B cell (primary cell): Measurements from ENCODE around the gene TRIM65. TPM values are rescaled to one million over a fixed set of nuclear protein-coding genes. Genes with fewer than 3 reads are reported as not detected.

Experiments
- ATAC-seq: fragments of 200-7000 bp; cut with Tn5 transposase; one replicate; pipeline ENCODE4 v1.10.0; 2021; ENCODE audit warnings: low read depth, mild to moderate bottlenecking, moderate number of reproducible peaks, moderate library complexity
- CTCF ChIA-PET: fragments of 350-600 bp; sonication (Branson Sonifier 250); formaldehyde crosslinking; loops from one replicate; lab custom pipeline; 2021; ENCODE audit warnings: antibody characterized with exemption, inconsistent platforms; lab: Charles Lee
- POLR2A ChIA-PET: fragments of 350-600 bp; sonication (Branson Sonifier 250); formaldehyde crosslinking; loops from one replicate; lab custom pipeline; 2021; ENCODE audit warnings: antibody characterized with exemption; lab: Charles Lee
- DNase-seq: peaks from one replicate; pipeline ENCODE4 v3.0.0; 2013
- H2AFZ ChIP-seq: 2 replicates; pipeline ENCODE4 v1.6.1; 2012; ENCODE audit warnings: mild to moderate bottlenecking, low read depth, low read length; ENCODE audit not compliant: insufficient read depth, poor library complexity, severe bottlenecking
- H3K27ac ChIP-seq, 2 donors: 1 replicate in 1 of 2; 2 replicates in 1 of 2; pipeline ENCODE4 v1.5.1; 2012 to 2013; ENCODE audit warnings: low read length in 2 of 2, mild to moderate bottlenecking in 2 of 2, moderate library complexity in 1 of 2
- H3K27me3 ChIP-seq, 4 experiments: fragments of 200-600 bp in 1 of 4; sonication (generic) in 1 of 4; replicated peaks in 1 of 4; 1 replicate in 2 of 4; 2 replicates in 2 of 4; pipeline versions ENCODE4 v1.6.1 to v1.7.0; 2013 to 2016; ENCODE audit warnings: low read length in 3 of 4, mild to moderate bottlenecking in 2 of 4, mixed read lengths in 1 of 4, moderate library complexity in 1 of 4; ENCODE audit not compliant: insufficient read depth in 4 of 4, control insufficient read depth in 3 of 4; ENCODE audit errors: control extremely low read depth in 1 of 4
- H3K36me3 ChIP-seq, 2 experiments: replicated peaks in 1 of 2; 1 replicate in 1 of 2; 2 replicates in 1 of 2; pipeline versions ENCODE4 v1.6.1 to v1.7.1; 2013; ENCODE audit warnings: low read length in 1 of 2; ENCODE audit not compliant: insufficient read depth in 2 of 2, control insufficient read depth in 1 of 2; ENCODE audit errors: control extremely low read depth in 1 of 2, extremely low read depth in 1 of 2
- H3K4me1 ChIP-seq, 2 donors: fragments of 200-600 bp in 1 of 2; sonication (generic) in 1 of 2; 1 replicate in 1 of 2; 2 replicates in 1 of 2; pipeline versions ENCODE4 v1.5.1 to v1.6.1; 2013 to 2017; ENCODE audit warnings: low read length in 2 of 2; ENCODE audit not compliant: control insufficient read depth in 2 of 2, insufficient read depth in 2 of 2
- H3K4me2 ChIP-seq: replicated peaks from 2 replicates; pipeline ENCODE3; 2012; ENCODE audit warnings: mild to moderate bottlenecking, low read depth, low read length; ENCODE audit not compliant: poor library complexity, severe bottlenecking
- H3K4me3 ChIP-seq, 5 experiments: fragments of 200-600 bp in 1 of 5; sonication (generic) in 1 of 5; 1 replicate in 3 of 5; 2 replicates in 2 of 5; pipeline versions ENCODE4 v1.5.1 to v1.7.0; 2011 to 2016; ENCODE audit warnings: low read length in 4 of 5, mild to moderate bottlenecking in 4 of 5, low read depth in 2 of 5, control low read depth in 1 of 5, moderate library complexity in 1 of 5; ENCODE audit not compliant: insufficient read depth in 1 of 5; ENCODE audit errors: control extremely low read depth in 1 of 5, extremely low read depth in 1 of 5
- H3K79me2 ChIP-seq: fragments of 200-600 bp; sonication (generic); one replicate; pipeline ENCODE4 v1.6.0; 2016; ENCODE audit warnings: low read length; ENCODE audit not compliant: control insufficient read depth, insufficient read depth
- H3K9ac ChIP-seq: fragments of 200-600 bp; sonication (generic); 2 replicates; pipeline ENCODE4 v1.6.1; 2017; ENCODE audit warnings: mild to moderate bottlenecking, low read length, moderate library complexity
- H3K9me3 ChIP-seq, 3 donors: one replicate each; pipeline versions ENCODE4 v1.6.1 to v1.7.1; 2013; ENCODE audit warnings: low read length in 2 of 3; ENCODE audit not compliant: control insufficient read depth in 2 of 3, insufficient read depth in 1 of 3; ENCODE audit errors: control extremely low read depth in 1 of 3
- H4K20me1 ChIP-seq: 2 replicates; pipeline ENCODE4 v1.6.0; 2012; ENCODE audit warnings: mild to moderate bottlenecking, low read length; ENCODE audit not compliant: insufficient read depth, control insufficient read depth, poor library complexity, severe bottlenecking
- H3K27ac Mint-ChIP-seq: one replicate; pipeline ENCODE4 v1.8.0; 2021; ENCODE audit warnings: mixed read lengths
- H3K27me3 Mint-ChIP-seq: one replicate; pipeline ENCODE4 v1.8.0; 2021; ENCODE audit warnings: mixed read lengths
- H3K4me1 Mint-ChIP-seq: one replicate; pipeline ENCODE4 v1.8.0; 2021; ENCODE audit warnings: mixed read lengths
- H3K4me3 Mint-ChIP-seq: one replicate; pipeline ENCODE4 v1.8.0; 2021; ENCODE audit warnings: mixed read lengths
- H3K9me3 Mint-ChIP-seq: one replicate; pipeline ENCODE4 v1.8.0; 2022; ENCODE audit warnings: mixed read lengths; ENCODE audit not compliant: insufficient read depth
- CTCF ChIP-seq: fragments of 200-600 bp; IDR thresholded peaks from one replicate; pipeline ENCODE4 v1.8.0; 2022; ENCODE audit warnings: antibody characterized with exemption, mild to moderate bottlenecking
- EZH2 ChIP-seq: IDR thresholded peaks from 2 replicates; pipeline ENCODE4 v1.6.1; 2012; ENCODE audit warnings: borderline replicate concordance, low read depth, mild to moderate bottlenecking, moderate library complexity, low read length; ENCODE audit not compliant: insufficient read depth, poor library complexity, severe bottlenecking
- WGBS: methylation state at CpG from one replicate; pipeline ENCODE4 v1.1.5; 2013; ENCODE audit warnings: missing lambda C conversion rate; ENCODE audit not compliant: insufficient coverage; 5-methylcytosine and 5-hydroxymethylcytosine counted together
- intact Hi-C: fragments of 100-400 bp; cut with micrococcal nuclease; formaldehyde crosslinking; loops from one replicate; pipeline ENCODE4 v1.10.0; 2022
- polyA plus RNA-seq: library from polyadenylated mRNA; depleted of rRNA; stranded (reverse); fragments of >200 nt; gene quantifications from 2 replicates; pipeline ENCODE4 v1.2.3, GENCODE V29; 2012
- total RNA-seq, 2 donors: library from RNA; stranded (reverse); fragments of 120-200 nt in 1 of 2; gene quantifications; 1 replicate in 1 of 2; 2 replicates in 1 of 2; pipeline versions ENCODE4 v1.2.3 to v1.2.4, GENCODE V29; 2013 to 2022

Gene TRIM65
- total and polyA plus RNA-seq, 2 donors (not counting 1 experiment from before 2014, with no cell fraction given) = 16.8 to 40.7 TPM

- H2AFZ ChIP-seq = no peak overlapping the region
- peaks cover 7 to 58% of the 10 kb centered on the region in 2 experiments for H3K36me3 ChIP-seq
- no peak overlapping the region for H3K27ac ChIP-seq
These were observed 48.9 kb downstream of the TRIM65 start for GRCh38 chr17:75847614-75848522.

More at GRCh38 chr17:75847614-75848522, 48.9 kb downstream of the TRIM65 start:
- no peaks in the 10 kb centered on the region for H3K27me3 Mint-ChIP-seq
- WGBS = 95% methylated on average over 16 of the region's 25 CpGs
- peaks cover 51% of the 10 kb centered on the region for H3K79me2 ChIP-seq
- DNase-seq (no peak), ATAC-seq (no peak)
- no peak overlapping the region for H3K9ac ChIP-seq
- H3K9me3 Mint-ChIP-seq = no peaks in the 10 kb centered on the region
- no peak overlapping the region for H3K4me2 ChIP-seq
- H3K4me1 ChIP-seq = peaks cover 14 to 41% of the 10 kb centered on the region in 2 donors
- TF ChIP-seq CTCF = no peak
- no peak for TF ChIP-seq EZH2
- no peak overlapping the region for H3K4me3 Mint-ChIP-seq
- peaks cover 30% of the 10 kb centered on the region for H3K4me1 Mint-ChIP-seq
- H3K4me3 ChIP-seq = no peak overlapping the region
- H4K20me1 ChIP-seq = peaks cover 18% of the 10 kb centered on the region
- CTCF ChIA-PET = interaction anchor here (0.7 to 7.2 kb wide), 13 partner anchors 7 to 154 kb away, joined by 3 to 53 read pairs (median 5); partner anchors contain the start of genes GALK1 and WBP2
- H3K27me3 ChIP-seq = no peaks in the 10 kb centered on the region
- POLR2A ChIA-PET = interaction anchor here (0.6 to 4.5 kb wide), 3 partner anchors 7 to 63 kb away, joined by 3 to 82 read pairs (median 4); partner anchors contain the start of genes MRPL38 and WBP2
- intact Hi-C loops = loop anchor here (10.0 kb wide), 1 partner anchor 157 kb away; the partner anchor contains the start of gene CDK3
- no peaks in the 10 kb centered on the region for H3K9me3 ChIP-seq
- no peak overlapping the region for H3K27ac Mint-ChIP-seq
